ENCODE data around the gene ERC2.

Gene ERC2

GRCh38 chr3:55524565-55525244, 943.6 kb downstream of the ERC2 start:
- no peak overlapping the region for H3K4me3 ChIP-seq (ENCODE audit: low read depth, low read length)
- no peaks in the 10 kb centered on the region for H3K36me3 ChIP-seq
- H3K27me3 ChIP-seq, result no peaks in the 10 kb centered on the region
- no peak for DNase-seq
- no peaks in the 10 kb centered on the region for H3K4me1 ChIP-seq
- no peaks in the 10 kb centered on the region for H3K9me3 ChIP-seq
- TF ChIP-seq CTCF (IDR thresholded peaks at IDR 0.05; ENCODE audit: low read depth, low read length), result no peak

- no peak for DNase-seq
- Histone ChIP-seq H3K27me3 (no peaks in the 10 kb centered on the region), H3K4me3 (ENCODE audit: low read depth, low read length) (no peak overlapping the region), H3K4me1 (no peaks in the 10 kb centered on the region), H3K36me3 (no peaks in the 10 kb centered on the region), H3K9me3 (no peaks in the 10 kb centered on the region)
- no peak for TF ChIP-seq CTCF (IDR thresholded peaks at IDR 0.05; ENCODE audit: low read depth, low read length)
These were observed 944.8 kb downstream of the ERC2 start for GRCh38 chr3:55523471-55523870.

- Histone ChIP-seq H3K4me1 (no peaks in the 10 kb centered on the region), H3K9me3 (no peaks in the 10 kb centered on the region), H3K4me3 (ENCODE audit: low read depth, low read length) (no peak overlapping the region), H3K36me3 (no peaks in the 10 kb centered on the region), H3K27me3 (no peaks in the 10 kb centered on the region)
- no peak for DNase-seq
- no peak for TF ChIP-seq CTCF (IDR thresholded peaks at IDR 0.05; ENCODE audit: low read depth, low read length)
These were observed 946.4 kb downstream of the ERC2 start for GRCh38 chr3:55521738-55522421.

GRCh38 chr3:55521064-55521737, 947.1 kb downstream of the ERC2 start:
- no peak for DNase-seq
- no peaks in the 10 kb centered on the region for H3K4me1 ChIP-seq
- TF ChIP-seq CTCF (IDR thresholded peaks at IDR 0.05; ENCODE audit: low read depth, low read length), result no peak

GRCh38 chr3:55519019-55519418, 949.2 kb downstream of the ERC2 start:
- Histone ChIP-seq H3K4me1 (no peaks in the 10 kb centered on the region), H3K27me3 (no peaks in the 10 kb centered on the region), H3K9me3 (no peaks in the 10 kb centered on the region), H3K4me3 (ENCODE audit: low read depth, low read length) (no peak overlapping the region), H3K36me3 (no peaks in the 10 kb centered on the region)
- TF ChIP-seq CTCF (IDR thresholded peaks at IDR 0.05; ENCODE audit: low read depth, low read length), result no peak
- no peak for DNase-seq

More at GRCh38 chr3:55521064-55521737, 947.1 kb downstream of the ERC2 start:
- H3K27me3 ChIP-seq, result no peaks in the 10 kb centered on the region
- no peak overlapping the region for H3K4me3 ChIP-seq (ENCODE audit: low read depth, low read length)
- H3K36me3 ChIP-seq, result no peaks in the 10 kb centered on the region
- no peaks in the 10 kb centered on the region for H3K9me3 ChIP-seq

GRCh38 chr3:55518451-55518850, 949.8 kb downstream of the ERC2 start:
- no peaks in the 10 kb centered on the region for H3K27me3 ChIP-seq
- DNase-seq, result no peak
- H3K36me3 ChIP-seq, result no peaks in the 10 kb centered on the region
- no peak for TF ChIP-seq CTCF (IDR thresholded peaks at IDR 0.05; ENCODE audit: low read depth, low read length)
- no peaks in the 10 kb centered on the region for H3K4me1 ChIP-seq
- no peaks in the 10 kb centered on the region for H3K9me3 ChIP-seq
- H3K4me3 ChIP-seq (ENCODE audit: low read depth, low read length), result no peak overlapping the region
